ENCODE measurements around the gene PSMC3.

The PSMC3 gene

DNA sequence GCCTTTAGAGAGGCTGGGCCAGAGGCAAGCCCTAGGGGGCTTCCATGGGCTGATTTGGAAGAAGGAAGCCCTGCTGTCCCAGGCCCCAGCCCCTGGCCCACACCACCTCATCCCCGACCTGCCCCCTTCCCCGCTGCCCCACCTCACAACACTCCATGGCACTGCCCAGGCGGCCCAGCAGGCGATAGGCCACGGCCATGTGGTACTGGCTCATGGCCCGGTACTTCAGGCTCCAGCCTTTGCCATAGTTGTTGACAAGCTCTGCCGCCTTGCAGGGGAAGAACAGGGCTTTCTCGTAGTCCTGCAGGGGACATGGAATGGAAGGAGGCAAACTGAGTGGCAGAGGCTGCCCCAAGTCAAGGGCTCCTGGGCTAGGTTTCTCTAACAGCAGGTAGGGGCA, 16.3 kb upstream of the PSMC3 start:
- no peak for DNase-seq

DNA sequence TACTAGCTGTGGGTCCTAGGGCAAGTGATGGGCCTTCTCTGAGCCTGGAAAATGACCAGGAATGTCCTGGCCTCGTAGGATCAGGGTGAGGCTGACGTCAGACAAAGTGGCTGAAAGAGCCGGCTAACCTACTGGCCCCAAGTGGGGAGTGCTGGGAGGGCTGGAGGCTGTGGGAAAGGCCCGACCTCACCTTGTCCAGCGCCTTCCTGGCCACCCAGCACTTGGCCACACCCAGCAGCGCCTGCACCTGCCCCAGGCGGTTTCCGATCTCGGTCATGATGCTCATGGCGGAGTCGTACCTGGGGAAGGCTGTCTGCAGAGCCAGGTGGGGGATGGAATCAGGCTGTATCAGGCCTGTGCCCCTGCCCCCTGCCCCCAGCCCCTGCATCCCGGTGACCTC, 15.2 kb upstream of the PSMC3 start:
- DNase-seq: no peak

DNA sequence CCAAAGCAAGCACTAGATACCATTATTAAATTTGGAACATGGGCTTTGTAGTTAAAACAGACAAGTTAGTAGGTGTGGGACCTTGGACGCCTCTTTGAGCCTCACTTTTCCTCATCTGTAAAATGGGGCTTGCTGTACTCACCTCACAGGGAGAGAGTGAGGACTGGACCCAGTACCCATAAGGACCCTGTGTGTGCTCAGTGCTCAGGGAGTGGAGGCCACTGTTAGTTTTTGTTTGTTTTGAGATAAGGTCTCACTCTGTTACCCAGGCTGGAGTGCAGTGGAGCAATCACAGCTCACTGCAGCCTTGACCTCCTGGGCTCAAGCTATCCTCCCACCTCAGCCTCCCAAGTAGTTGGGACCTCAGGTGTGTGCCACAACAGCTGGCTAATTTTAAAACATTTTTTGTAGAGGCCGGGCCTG, 13.8 kb upstream of the PSMC3 start:
- DNase-seq: no peak

DNA sequence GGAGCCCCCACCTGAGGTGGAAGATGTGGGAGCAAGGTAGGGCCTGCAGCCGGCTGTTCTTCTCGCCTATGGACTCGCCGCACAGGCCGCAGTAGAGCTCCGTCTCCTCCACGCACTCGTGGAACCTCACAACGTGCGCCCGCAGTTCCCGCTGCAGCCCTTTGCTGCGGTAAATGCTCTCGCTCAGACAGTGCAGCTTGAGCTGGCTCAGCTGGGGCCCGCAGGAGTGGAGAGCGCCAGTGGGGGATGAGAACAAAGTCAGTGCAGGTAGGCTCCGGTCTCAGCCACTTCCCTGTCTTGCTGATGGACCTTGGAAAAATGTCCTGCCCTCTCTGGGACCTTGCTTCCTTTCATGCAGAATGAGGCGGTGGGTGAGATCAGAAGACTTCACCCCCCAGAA, 12.5 kb upstream of the PSMC3 start:
- no peak for DNase-seq

DNA sequence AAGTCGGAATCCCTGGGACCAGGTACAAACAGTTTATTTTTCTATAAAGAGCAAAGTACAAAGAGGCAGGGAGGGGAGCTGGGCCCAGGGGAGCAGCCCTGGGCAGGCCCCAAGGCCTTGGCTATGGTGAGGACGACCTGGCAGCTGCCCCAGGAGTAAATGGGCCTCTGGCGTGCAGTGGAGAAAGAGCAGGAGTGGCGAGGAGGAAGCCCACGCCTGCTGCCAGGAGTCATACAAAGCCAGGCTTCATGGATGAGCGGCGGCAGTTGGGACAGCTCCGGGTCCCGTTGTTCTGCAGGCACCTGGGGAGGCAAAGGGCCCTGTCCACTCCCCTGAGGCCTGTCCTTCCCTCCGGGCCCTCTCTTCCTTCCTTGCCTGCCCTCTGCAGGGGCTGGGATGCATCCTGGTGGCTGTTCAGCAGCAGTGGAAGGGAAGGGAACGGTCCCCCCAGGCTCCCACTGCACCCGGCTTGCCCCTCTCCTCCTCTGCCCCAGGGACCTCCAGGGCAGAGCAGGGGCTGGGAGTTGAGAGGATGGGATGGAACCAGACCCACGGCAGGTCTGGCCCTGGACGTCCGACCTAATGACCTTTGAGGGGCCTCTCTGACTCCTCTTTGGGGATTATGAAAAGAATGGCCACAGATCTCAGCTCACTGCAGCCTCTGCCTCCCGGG, 11.6 kb upstream of the PSMC3 start:
- no peak for DNase-seq

DNA sequence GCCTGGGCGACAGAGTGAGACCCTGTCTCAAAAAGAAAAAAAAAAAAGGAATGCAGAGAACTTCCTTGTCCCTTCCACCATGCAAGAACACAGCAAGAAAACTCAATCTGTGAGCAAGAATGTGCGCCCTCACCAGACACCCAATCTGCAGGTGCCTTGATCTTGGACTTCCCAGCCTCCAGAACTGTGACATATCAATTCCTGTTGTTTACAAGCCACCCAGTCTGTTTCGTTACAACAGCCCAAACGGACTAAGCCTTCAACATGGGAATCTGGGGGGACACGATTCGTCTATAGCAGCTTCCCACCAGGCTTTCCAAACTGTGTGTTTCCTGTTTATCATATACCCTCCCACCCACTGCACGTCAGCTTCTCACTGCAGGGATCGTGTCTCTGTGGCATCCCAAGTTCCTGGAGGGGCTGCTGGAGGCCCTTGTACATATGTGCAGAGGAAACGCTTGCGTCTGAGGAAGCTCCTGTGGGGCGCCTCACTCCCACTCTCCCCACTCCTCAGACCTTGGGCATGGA, 11.0 kb upstream of the PSMC3 start:
- DNase-seq: no peak

DNA sequence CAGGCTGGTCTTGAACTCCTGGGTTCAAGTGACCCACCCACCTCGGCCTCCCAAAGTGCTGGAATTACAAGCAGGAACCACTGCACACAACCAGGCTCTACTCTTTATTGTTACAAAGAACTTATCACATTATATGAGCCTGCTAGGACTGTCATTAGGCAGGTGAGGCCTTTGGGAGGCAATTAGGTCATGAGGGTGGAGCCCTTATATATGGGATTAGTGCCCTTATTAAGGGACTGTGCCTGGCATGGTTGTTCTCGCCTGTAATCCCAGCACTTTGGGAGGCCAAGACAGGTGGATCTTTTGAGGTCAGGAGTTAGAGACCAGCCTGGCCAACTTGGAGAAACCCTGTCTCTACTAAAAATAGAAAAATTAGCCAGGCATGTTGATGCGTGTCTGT, 10.5 kb upstream of the PSMC3 start:
- DNase-seq: no peak

DNA sequence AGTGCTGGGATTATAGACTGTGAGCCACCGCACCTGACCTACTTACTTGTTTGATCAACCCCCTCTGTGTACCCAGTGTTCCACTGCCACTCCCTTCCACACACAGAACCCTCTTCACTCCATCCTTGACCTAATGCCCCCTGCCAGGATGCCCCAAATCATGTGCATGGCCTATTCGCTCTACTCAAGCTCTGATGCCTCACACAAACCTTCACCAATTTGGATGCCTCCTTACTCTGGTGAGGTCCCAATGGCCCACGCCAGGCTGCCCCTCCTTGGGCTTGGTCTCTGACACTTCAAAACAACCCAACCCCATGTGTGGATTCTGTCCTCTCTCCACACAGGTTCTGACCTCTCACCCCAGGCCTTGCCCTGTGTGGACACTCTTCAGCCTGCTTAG, 9.4 kb upstream of the PSMC3 start:
- no peak for DNase-seq

DNA sequence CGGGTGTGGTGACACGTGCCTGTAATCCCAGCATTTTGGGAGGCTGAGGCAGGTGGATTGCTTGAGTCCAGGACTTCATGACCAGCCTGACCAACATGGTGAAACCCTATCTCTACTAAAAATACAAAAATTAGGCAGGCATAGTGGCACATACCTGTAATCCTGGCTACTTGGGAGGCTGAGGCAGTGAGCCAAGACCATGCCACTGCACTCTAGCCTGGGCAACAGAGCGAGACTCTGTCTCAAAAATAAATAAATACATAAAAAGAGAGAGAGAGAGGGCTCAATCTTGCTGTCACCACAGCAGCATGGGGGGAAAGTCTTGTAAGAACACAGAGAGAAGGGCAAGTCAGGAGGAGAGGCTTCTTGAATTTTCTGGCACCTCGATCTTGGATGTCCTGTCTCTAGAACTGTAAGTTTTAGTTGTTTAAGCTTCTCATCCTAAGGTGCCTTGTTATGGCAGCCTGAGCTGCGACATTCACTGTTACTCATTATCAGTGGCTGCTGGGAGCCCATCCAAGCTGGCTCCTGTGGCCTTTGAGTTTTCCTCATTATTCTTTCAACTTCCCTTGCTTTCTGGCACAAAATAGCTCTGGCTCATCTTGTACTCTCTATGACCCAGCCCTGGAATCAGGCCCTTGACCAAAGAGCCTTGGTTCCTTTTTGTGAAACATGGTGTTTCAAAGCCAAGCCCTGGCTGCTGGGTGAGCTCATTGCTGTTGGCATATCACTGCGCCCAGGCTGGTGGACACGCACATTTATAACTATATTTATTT, 8.0 kb upstream of the PSMC3 start:
- no peak for DNase-seq

DNA sequence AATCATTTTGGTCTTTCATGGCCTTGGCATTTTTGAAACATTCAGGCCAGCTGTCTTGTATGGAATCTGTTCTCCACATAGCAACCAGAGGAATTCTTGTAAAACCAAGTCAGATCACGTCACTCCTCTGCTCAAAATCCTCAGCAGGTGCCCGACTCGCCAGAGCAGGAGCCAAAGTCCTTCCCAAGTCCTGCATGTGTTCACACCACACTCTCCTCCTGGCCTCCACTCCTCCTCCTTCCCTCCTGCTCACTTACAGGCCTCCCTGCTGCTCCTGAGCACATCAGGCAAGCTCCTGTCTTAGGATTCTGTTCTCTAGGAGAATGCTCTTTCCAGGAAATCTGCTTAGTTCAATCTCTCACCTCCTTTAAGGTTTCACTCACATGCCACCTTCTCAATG, 6.9 kb upstream of the PSMC3 start:
- no peak for DNase-seq

DNA sequence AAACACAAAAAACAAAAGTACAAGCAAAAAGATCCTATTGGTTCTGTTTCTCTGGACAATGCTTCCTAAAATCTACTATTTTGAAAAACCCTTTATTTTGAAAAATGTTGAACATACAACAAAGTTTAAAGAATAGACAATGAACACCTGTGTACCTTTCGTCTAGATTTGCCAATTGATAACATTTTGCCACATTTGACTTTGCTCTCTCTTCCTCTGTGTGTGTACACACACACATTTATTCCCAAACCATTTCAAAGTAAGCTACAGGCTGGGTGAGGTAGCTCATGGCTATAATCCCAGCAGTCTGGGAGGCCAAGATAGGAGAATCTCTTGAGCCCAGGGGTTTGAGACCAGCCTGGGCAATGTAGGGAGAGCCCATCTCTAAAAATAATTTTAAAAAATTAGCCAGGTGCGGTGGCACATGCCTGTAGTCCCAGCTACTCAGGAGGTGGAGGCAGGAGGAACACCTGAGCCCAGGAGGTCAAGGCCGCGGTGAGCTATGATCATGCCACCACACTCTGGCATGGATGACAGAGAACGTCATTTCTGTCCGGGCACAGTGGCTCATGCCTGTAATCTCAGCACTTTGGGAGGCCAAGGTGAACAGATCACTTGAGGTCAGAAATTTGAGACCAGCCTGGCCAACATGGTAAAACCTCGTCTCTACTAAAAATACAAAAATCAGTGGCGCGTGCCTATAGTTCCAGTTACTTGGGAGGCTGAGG, 5.3 kb upstream of the PSMC3 start:
- no peak for DNase-seq

DNA sequence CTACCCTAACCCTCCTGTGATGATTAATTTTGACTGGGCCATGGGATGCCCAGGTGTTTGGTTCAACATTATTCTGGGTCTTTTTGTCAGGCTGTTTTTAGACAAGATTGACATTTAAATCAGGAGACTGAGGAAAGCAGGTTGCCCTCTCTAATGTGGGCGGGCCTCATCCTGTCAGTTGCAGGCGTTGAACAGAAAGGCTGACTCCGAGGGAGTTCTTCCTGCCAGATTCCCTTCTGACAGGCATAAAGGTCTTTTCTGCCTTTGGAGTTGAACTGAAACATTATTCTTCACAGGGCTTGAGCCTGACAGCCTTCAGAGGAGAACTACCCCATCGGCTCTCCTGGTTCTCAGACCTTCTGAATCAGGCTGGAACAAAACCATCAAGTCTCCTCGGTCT, 4.3 kb upstream of the PSMC3 start:
- DNase-seq: no peak

DNA sequence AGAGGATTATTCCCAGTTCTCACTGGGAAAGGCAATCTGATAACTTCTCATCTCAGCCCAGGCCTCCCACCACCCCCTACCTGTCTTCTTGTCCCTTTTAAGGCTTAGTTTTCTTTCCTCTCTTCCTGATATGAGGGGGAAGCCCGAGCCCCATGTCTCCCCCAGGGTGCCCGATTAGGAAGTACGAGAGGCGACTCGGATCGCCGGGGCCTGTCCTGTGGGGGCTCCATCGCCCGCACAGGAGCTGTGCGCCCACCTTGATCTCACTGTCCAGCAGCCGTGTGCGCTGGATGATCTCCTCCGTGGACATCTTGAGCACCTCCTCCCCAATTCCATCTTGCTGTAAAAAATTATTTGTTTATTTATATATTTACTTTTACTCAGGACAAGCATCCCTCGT, 628 bp downstream of the PSMC3 start:
- DNase-seq: no peak

DNA sequence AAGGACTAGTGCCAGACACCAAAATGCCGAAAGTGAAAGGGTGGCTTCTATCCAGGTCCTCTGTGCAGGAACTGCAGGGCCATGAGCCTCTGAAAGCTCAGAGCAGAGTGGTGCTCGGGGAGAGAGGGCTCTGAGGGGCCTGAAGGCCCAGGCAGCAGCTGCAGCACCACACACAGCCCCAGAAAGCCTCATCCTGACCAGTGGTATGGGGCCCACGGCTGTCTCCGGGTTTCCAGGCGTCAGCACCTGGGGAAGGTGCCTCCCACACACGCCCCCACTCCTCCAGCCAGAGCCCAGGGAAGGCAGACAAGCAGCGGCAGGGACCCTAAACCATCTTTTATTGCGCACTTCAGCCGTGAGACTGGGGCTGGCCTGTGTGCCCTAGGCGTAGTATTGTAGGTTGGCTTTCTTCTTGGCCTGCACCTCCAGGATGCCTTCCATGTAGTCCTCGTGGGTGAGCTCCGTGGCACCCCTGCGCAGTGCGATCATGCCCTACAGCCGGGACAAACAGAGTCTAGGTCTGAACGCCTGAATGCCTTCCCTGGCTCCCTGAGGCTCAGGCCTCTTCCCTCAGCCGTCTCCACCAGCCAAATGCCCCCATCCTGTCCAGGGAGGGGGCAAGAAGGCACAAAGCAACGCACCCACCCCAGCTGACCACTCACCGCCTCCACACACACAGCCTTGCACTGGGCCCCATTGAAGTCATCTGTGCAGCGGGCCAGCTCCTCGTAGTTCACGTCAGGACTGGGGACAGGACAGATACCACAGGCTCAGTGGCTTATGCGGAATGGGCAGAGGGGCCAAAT, 7.6 kb downstream of the PSMC3 start:
- DNase-seq: no peak

DNA sequence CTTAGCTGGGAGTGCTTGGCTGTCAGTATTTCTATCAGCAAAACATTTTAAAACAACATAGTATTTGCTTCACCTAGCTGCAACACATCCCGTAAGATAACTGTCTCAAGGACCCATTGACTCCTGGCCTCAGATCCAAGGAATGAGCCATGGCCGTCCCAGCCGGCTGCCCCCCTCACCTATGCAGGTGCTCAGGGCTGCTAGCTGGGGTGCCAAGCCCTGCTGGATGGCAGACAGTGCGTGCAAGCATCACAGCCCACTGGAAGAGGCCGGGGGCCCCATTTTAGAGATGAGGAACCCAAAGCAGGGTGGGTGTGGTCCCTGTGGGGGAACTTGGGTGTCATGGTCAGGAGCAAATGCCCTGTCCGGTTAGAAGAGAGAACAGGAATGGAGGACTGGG, 8.5 kb downstream of the PSMC3 start:
- DNase-seq: no peak

DNA sequence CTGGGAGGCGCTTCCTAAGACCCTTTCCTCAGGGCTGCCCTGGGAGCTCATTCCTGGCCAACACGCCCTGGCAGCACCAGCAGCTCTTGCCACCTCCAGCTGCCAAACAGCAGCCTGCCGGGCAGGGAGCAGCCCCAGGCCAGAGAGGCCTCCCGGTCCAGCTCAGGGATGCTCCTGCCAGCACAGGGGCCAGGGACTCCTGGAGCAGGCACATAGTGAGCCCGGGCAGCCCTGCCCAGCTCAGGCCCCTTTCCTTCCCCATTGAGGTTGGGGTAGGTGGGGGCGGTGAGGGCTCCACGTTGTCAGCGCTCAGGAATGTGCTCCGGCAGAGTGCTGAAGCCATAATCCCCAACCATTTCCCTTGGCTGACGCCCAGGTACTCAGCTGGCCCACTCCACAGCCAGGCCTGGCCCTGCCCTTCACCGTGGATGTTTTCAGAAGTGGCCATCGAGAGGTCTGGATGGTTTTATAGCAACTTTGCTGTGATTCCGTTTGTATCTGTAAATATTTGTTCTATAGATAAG, 10.2 kb downstream of the PSMC3 start:
- DNase-seq: no peak

DNA sequence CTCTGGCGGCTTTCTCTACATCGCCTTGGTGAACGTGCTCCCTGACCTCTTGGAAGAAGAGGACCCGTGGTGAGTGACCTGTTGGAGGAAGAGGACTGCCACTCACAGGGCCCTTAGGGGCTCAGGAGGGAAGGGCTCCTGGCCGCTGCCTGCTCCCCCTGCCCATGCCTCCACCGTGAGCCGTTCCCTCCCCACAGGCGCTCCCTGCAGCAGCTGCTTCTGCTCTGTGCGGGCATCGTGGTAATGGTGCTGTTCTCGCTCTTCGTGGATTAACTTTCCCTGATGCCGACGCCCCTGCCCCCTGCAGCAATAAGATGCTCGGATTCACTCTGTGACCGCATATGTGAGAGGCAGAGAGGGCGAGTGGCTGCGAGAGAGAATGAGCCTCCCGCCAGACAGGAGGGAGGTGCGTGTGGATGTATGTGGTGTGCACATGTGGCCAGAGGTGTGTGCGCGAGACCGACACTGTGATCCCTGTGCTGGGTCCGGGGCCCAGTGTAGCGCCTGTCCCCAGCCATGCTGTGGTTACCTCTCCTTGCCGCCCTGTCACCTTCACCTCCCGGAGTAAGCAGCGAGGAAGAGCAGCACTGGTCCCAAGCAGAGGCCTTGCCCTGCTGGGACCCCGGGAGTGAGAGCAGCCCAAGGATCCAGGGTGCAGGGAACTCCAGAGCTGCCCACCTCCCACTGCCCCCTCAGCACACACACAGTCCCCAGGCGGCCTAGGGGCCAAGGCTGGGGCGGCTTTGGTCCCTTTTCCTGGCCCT, 11.0 kb downstream of the PSMC3 start:
- no peak for DNase-seq

DNA sequence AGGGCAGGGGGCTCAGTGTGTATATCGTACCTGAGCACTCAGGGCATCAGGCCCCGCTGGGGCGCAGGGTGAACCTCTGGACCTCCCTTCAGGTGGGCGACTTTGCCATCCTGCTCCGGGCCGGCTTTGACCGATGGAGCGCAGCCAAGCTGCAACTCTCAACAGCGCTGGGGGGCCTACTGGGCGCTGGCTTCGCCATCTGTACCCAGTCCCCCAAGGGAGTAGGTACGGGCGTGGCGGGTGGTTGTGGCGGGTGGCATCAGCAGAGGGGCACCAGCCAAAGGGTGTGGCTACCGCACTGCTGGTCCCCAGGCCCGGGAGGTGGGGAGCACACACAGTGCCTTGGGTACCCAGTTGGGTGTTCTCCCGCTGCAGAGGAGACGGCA, 11.6 kb downstream of the PSMC3 start:
- no peak for DNase-seq

DNA sequence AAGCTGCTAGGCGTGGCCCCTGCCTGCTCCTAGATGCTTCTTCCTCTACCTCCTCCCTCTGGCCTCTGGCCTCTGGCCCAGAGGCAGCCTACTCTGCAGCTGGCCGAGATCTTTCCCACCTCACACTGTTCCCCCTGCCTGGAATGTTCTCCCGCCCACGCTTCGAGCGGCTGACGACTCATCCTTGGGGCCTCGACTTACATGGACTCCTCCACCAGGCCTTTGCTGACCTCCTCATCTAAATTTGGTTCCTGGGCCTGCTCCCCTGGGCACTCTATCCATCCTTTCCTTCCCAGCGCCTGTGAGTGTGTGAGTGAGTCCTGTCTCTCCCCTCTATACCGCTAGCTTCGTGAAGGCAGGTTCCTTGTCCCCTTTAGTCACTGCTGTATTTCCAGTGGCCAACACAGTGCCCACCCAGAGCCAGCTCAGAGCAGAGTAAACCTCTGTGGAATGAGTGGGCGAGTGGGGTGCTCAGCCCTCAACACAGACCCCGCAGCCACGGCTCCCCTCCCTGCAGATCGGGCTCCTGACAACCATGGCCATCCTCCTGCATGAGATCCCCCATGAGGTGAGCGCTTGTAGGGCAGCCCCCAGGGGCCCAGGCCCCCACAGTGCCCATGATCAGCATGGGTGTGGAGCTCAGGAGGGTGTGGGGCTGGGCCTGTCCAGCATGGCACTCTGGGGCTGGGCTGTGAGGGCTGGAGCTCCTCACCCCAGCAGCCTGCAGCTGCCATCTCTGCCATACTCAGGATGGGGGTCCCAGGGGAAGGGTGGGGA, 12.1 kb downstream of the PSMC3 start:
- no peak for DNase-seq

DNA sequence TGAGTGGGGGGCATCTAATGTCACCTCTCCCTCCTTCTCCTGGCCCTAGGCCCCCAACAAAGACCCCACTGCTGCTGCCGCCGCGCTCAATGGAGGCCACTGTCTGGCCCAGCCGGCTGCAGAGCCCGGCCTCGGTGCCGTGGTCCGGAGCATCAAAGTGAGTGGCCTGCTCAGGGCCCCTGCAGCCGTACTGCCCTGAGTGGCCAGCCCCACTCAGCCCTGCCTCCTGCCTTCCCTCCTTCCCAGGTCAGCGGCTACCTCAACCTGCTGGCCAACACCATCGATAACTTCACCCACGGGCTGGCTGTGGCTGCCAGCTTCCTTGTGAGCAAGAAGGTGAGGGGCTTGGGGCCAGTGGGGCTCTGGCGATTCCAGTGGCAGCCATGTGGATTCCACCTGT, 12.9 kb downstream of the PSMC3 start:
- DNase-seq: no peak

All from RPMI8226 (cell line).